Osteocyte (in vitro differentiated cells): Measurements from ENCODE around the gene CTIF. TPM values are rescaled to one million over a fixed set of nuclear protein-coding genes. Genes with fewer than 3 reads are reported as not detected.

ENCODE experiments used
- DNase-seq: peaks from one replicate; pipeline ENCODE4 v3.0.0; 2021; ENCODE audit warnings: mixed read lengths; ENCODE audit not compliant: unreplicated experiment; ENCODE audit errors: extremely low spot score
- H3K27ac Mint-ChIP-seq: one replicate; pipeline ENCODE4 v1.8.0; 2021; ENCODE audit warnings: mild to moderate bottlenecking, mixed read lengths; ENCODE audit not compliant: unreplicated experiment
- H3K27me3 Mint-ChIP-seq: one replicate; pipeline ENCODE4 v1.8.0; 2021; ENCODE audit warnings: mixed read lengths; ENCODE audit not compliant: unreplicated experiment
- H3K36me3 Mint-ChIP-seq: one replicate; pipeline ENCODE4 v1.8.0; 2021; ENCODE audit warnings: mixed read lengths; ENCODE audit not compliant: unreplicated experiment
- H3K4me1 Mint-ChIP-seq: one replicate; pipeline ENCODE4 v1.8.0; 2021; ENCODE audit warnings: mixed read lengths; ENCODE audit not compliant: unreplicated experiment
- H3K4me3 Mint-ChIP-seq: one replicate; pipeline ENCODE4 v1.8.0; 2021; ENCODE audit warnings: mild to moderate bottlenecking, moderate library complexity, mixed read lengths; ENCODE audit not compliant: unreplicated experiment
- H3K9me3 Mint-ChIP-seq: one replicate; pipeline ENCODE4 v1.8.0; 2021; ENCODE audit warnings: mixed read lengths; ENCODE audit not compliant: unreplicated experiment
- total RNA-seq: library from RNA; stranded (reverse); gene quantifications from 2 replicates; pipeline ENCODE4 v1.2.1, GENCODE V29; 2021
- TF ChIP-seq, protein P1 (sequence below): fragments of 200-600 bp; sonication (generic); IDR thresholded peaks from 2 replicates; pipeline ENCODE4 v1.5.0; 2021; ENCODE audit warnings: antibody characterized with exemption, mild to moderate bottlenecking, moderate library complexity

CTIF gene
- total RNA-seq, 1 donor from 2014 or later: 172 TPM

DNA sequence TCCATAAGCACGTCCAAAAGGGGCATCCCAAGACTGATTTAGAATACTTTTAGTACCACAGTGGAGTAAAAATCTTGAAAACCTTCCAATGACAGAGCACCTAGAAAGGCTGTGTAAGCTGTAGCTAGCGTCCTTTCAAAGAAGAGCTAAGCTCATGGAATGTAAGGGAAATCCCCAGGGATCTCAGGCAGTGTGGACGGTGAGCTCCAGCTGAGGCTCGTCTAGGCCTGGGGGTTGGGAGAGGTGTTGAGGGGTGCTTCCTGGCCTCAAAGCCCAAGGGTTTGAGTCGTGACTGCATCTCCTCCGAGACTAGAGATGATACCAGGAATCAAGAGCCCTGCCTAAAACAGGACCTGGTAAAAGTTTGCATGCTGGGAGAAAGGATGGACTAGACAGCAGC lies 7.6 kb downstream of the CTIF start:
- TF ChIP-seq, protein P1, sequence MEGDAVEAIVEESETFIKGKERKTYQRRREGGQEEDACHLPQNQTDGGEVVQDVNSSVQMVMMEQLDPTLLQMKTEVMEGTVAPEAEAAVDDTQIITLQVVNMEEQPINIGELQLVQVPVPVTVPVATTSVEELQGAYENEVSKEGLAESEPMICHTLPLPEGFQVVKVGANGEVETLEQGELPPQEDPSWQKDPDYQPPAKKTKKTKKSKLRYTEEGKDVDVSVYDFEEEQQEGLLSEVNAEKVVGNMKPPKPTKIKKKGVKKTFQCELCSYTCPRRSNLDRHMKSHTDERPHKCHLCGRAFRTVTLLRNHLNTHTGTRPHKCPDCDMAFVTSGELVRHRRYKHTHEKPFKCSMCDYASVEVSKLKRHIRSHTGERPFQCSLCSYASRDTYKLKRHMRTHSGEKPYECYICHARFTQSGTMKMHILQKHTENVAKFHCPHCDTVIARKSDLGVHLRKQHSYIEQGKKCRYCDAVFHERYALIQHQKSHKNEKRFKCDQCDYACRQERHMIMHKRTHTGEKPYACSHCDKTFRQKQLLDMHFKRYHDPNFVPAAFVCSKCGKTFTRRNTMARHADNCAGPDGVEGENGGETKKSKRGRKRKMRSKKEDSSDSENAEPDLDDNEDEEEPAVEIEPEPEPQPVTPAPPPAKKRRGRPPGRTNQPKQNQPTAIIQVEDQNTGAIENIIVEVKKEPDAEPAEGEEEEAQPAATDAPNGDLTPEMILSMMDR: no peak
- Mint-ChIP-seq H3K9me3 (no peaks in the 10 kb centered on the region), H3K36me3 (peaks cover 24% of the 10 kb centered on the region), H3K4me1 (peaks cover 95% of the 10 kb centered on the region), H3K4me3 (peak overlapping the region; percentile 3), H3K27ac (peak overlapping the region; percentile 90), H3K27me3 (no peaks in the 10 kb centered on the region)
- DNase-seq: no peak

DNA sequence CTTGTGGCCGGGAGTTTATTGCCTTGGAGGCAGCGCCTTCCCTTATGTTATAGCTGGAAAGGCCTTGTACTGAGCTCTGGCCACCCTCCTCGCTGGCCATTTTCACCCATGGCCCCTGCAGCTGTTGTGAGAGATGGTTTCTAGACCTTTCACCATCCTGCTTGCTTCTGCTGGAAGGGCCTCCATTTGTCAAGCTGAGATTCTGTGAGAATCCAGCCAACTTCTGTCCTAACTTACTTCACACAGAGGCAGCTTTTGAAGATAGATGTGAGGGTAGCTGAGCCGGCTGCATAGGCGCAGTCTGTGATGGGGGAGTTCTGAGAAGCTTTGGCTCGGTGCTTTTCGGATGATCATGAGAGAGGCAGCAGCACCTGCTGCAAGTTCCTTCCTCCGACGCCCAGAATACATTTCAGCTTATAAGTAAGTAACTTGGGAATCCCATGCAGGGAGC lies 8.7 kb downstream of the CTIF start:
- no peaks in the 10 kb centered on the region for H3K9me3 Mint-ChIP-seq
- H3K4me3 Mint-ChIP-seq: no peak overlapping the region
- DNase-seq: no peak
- no peaks in the 10 kb centered on the region for H3K27me3 Mint-ChIP-seq
- peaks cover 88% of the 10 kb centered on the region for H3K4me1 Mint-ChIP-seq
- TF ChIP-seq, protein P1: no peak
- peaks cover 29% of the 10 kb centered on the region for H3K36me3 Mint-ChIP-seq
- peak overlapping the region; percentile 90 for H3K27ac Mint-ChIP-seq

DNA sequence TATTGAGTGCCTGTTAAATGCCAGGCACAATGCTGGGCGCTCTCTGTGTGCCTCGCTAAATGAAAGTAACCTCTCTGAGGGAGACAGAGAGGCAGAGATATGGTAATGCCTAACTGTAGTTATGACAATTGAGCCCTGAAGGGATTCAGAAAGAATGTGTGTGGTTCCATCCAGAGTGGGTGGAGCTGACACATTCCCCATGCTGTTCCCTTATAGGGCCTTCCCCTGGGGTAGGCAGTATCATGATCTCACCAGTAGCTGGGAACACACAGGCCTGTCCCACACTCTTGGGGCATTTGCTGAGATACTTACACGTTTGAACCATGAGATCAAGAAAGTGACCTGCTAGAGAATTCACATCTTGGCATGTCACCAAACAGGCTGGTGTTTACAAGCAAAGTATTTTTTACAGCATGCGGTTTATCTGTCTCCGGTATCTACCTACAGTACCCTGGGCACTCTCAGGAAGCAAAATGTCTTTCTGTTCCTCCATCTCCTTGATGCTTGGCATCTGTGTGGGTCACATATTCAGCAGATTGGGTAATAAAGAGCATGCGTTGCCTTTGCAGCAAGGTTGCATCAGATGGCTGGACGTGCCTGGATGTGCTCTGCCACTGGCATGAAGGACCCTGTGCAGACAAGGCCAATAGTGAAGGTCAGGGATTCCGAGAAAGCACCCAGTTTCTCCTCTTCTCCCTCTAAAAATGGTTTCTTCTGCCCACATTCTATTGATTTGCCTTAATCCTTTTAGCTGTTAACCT lies 9.4 kb downstream of the CTIF start:
- TF ChIP-seq, protein P1: no peak
- Mint-ChIP-seq H3K4me1 (peaks cover 86% of the 10 kb centered on the region), H3K27me3 (no peaks in the 10 kb centered on the region), H3K4me3 (no peak overlapping the region), H3K27ac (peak overlapping the region; percentile 90), H3K9me3 (no peaks in the 10 kb centered on the region), H3K36me3 (peaks cover 31% of the 10 kb centered on the region)
- no peak for DNase-seq

DNA sequence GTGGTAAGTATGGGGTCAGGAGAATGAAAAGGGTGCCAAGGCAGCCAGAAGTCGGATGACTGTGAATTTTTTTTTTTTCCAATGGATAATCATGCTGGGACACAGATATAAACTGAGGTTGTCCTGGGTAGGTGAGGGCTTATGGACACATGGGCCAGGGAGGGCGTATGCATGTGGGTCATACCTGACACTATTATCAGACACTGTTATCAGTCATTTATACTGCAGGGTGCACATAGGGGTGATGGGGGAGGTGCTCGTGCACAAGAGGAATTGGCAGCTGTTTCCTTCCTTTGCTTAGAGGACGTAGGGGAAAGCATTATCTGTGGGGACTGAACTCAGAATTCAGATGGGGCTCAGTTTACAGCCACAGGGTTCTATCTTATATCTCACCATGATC lies 10.1 kb downstream of the CTIF start:
- Mint-ChIP-seq H3K4me3 (no peak overlapping the region), H3K4me1 (peaks cover 84% of the 10 kb centered on the region), H3K27ac (peak overlapping the region; percentile 90), H3K36me3 (peaks cover 30% of the 10 kb centered on the region), H3K9me3 (no peaks in the 10 kb centered on the region), H3K27me3 (no peaks in the 10 kb centered on the region)
- TF ChIP-seq, protein P1: no peak
- DNase-seq: no peak

DNA sequence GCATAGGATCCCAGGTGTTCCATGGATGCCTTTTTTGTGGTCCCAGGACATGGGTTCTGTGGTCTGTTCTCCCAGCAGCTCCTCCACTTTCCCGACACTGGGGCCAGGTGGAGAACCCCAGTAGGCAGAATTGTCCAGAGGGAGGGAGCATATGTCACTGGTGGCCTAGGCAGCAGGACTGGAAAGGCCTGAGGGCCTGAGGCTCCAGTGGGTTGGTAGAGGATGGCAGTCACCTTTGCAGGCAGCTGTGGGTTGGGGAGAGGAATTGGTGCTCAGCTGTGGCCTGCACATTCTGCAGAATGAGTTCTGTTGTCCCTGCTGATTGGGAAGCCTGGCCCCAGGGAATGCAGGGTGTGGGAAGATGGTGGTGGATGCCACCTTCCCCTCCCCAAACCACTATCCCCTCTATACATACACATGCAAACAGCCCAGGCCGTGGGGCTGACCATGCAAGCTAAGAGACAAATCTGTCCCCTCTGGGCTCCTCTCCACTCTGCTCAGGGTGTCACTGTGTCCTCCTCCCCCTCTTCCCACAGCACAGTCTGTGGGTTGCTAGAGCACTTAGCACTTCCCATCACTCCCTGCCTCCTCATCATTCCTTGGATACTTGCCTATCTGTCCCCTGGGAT lies 11.4 kb downstream of the CTIF start:
- Mint-ChIP-seq H3K36me3 (peaks cover 27% of the 10 kb centered on the region), H3K27ac (peak overlapping the region; percentile 36), H3K4me1 (peaks cover 80% of the 10 kb centered on the region), H3K4me3 (no peak overlapping the region), H3K27me3 (no peaks in the 10 kb centered on the region), H3K9me3 (no peaks in the 10 kb centered on the region)
- no peak for DNase-seq
- TF ChIP-seq, protein P1: no peak
